Stimulated activated memory B cell treated with anti-CD40 and anti-IgM and Interleukin-4, amounts not matched to agents 10 μg/mL and 1 μg/mL and 100 μg/mL, for 72 hours (primary cell): ENCODE measurements around the gene PRMT7.
"Not testable (repeated sequence)": the region's sequence is repeated elsewhere in the genome, so short reads cannot be mapped to it uniquely, and the experiment has no call there.

Experiments
- ATAC-seq: fragments of 150-1000 bp; cut with Tn5 transposase; 2 replicates; pipeline ENCODE4 v1.10.0; 2021
- H3K27ac Mint-ChIP-seq: one replicate; pipeline ENCODE4 v1.8.0; 2022; ENCODE audit warnings: mild to moderate bottlenecking, mixed read lengths
- H3K27me3 Mint-ChIP-seq: one replicate; pipeline ENCODE4 v1.8.0; 2022; ENCODE audit warnings: mixed read lengths
- H3K36me3 Mint-ChIP-seq: one replicate; pipeline ENCODE4 v1.8.0; 2022; ENCODE audit warnings: mixed read lengths
- H3K4me1 Mint-ChIP-seq: one replicate; pipeline ENCODE4 v1.8.0; 2022; ENCODE audit warnings: mixed read lengths
- H3K4me3 Mint-ChIP-seq: one replicate; pipeline ENCODE4 v1.8.0; 2022; ENCODE audit warnings: mild to moderate bottlenecking, moderate library complexity, mixed read lengths
- H3K9me3 Mint-ChIP-seq: one replicate; pipeline ENCODE4 v1.8.0; 2022; ENCODE audit warnings: mixed read lengths

The PRMT7 gene

DNA sequence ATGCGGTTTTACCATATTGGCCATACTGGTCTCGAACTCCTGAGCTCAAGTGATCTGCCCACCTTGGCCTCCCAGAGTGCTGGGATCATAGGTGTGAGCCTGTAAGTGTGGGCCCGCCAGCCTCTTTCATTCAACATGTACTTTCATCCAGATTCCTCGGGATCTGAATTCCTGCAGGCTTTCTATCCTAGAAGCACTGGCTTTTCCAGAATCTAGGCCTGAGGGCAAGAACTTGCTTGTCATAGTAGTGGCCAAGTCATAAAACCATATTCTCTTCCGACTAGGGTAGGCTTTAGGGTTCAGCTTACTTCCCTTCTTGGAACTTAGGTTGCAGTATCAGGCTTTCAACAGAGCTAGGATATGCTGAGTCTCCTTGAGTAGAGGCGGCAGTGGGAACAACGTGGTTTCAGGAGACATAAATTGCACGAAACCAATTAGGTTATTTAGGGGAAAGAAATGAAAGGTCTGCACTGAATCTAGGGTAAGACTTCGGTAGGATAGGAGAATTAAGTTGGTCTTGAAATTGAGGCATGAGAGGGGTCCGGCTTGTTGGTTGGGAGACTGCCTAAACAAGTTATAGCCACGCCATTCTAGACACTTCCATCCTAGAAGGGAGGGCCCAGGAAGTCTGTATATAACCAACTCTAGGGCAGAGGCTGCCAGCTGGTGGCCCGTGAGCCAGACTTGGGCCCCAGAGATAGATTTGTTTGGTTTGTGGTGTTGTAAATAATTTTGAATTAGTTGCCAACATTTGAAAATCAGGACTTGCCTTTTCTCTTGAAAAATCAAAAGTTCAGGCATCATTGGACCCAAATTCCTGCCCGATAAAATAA is 30.9 kb upstream of the PRMT7 start:
- peaks cover 64% of the 10 kb centered on the region for H3K4me1 Mint-ChIP-seq
- no peak for ATAC-seq
- H3K4me3 Mint-ChIP-seq, result no peak overlapping the region
- H3K36me3 Mint-ChIP-seq, result peaks cover 43% of the 10 kb centered on the region
- peak overlapping the region; percentile 41 for H3K27ac Mint-ChIP-seq
- H3K9me3 Mint-ChIP-seq, result no peaks in the 10 kb centered on the region
- H3K27me3 Mint-ChIP-seq, result no peaks in the 10 kb centered on the region

DNA sequence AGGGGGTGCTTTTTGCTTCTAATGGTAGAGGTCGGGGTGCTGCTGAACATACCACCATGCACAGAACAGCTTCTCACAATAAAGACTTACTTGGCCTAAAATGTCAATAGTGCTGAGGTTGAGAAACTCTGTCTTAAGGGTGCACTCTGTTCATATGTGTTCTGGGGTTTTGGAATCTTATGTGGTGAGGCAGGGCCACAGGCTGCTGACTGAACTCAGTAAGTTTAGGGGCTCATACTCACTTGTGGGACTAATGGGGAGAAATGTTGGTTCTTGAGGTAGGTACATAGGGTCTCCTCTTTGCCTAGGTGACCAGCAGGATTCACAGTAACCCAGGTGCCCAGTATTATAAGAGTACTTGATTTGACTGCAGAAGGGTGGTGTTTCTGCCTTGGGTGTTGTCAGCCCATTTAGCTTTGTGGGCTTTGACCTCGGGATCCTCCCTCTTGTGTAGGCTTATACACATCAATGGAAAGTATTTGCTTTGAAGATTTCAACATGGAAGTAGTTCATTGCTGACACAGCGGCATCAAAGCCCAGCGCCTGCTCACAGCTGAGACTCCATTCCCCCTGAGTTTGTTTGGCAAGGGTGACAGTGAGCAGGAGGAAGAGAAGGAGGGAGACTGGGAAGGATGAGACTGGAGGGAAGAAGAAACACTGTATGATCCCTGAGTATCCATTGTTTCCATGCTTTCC is 29.3 kb upstream of the PRMT7 start:
- Mint-ChIP-seq H3K9me3 (no peaks in the 10 kb centered on the region), H3K36me3 (peaks cover 36% of the 10 kb centered on the region), H3K27me3 (no peaks in the 10 kb centered on the region), H3K4me3 (no peak overlapping the region), H3K4me1 (peaks cover 60% of the 10 kb centered on the region), H3K27ac (peak overlapping the region; percentile 75)
- no peak for ATAC-seq

DNA sequence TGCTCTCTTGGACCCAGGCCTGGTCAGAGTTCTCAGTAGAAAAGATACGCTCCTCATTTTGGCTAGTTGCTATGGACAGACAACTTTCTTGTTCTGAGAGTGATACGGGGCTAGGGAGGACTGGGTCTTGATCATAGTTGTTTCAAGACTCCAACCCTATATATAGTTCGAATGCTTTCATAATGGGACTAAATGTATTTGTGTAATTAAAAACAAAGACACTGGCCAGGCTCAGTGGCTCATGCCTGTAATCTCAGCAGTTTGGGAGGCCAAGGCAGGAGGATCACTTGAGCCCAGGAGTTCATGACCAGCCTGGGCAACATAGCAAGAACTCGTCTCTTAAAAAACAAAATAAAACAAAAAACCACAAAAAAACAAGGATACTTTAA is 28.8 kb upstream of the PRMT7 start:
- no peaks in the 10 kb centered on the region for H3K27me3 Mint-ChIP-seq
- ATAC-seq, result no peak
- no peak overlapping the region for H3K4me3 Mint-ChIP-seq
- no peaks in the 10 kb centered on the region for H3K9me3 Mint-ChIP-seq
- H3K36me3 Mint-ChIP-seq, result peaks cover 39% of the 10 kb centered on the region
- H3K27ac Mint-ChIP-seq, result peak overlapping the region; percentile 75
- H3K4me1 Mint-ChIP-seq, result peaks cover 64% of the 10 kb centered on the region

DNA sequence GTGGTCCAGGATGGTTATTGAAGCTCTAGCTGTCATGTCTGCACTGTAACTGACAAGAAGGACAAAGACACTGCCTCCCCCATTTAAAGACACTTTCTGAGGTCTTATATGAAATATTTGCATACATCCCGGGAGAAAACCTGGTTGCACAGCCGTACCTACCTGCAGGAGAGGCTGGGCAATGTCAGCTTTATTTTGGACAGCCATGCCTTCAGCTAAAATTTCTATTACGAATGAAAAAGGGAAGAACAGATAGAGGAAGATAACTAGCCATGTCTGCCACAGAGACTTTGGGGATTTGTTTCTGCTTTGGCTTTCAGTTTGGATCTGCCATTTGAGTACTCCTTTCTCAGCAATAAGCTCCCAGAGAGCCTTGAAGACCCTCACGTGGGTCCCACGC is 27.5 kb upstream of the PRMT7 start:
- Mint-ChIP-seq H3K27me3 (no peaks in the 10 kb centered on the region), H3K9me3 (no peaks in the 10 kb centered on the region), H3K36me3 (peaks cover 49% of the 10 kb centered on the region), H3K27ac (peak overlapping the region; percentile 75), H3K4me1 (peaks cover 75% of the 10 kb centered on the region), H3K4me3 (peak overlapping the region; percentile 62)
- no peak for ATAC-seq

DNA sequence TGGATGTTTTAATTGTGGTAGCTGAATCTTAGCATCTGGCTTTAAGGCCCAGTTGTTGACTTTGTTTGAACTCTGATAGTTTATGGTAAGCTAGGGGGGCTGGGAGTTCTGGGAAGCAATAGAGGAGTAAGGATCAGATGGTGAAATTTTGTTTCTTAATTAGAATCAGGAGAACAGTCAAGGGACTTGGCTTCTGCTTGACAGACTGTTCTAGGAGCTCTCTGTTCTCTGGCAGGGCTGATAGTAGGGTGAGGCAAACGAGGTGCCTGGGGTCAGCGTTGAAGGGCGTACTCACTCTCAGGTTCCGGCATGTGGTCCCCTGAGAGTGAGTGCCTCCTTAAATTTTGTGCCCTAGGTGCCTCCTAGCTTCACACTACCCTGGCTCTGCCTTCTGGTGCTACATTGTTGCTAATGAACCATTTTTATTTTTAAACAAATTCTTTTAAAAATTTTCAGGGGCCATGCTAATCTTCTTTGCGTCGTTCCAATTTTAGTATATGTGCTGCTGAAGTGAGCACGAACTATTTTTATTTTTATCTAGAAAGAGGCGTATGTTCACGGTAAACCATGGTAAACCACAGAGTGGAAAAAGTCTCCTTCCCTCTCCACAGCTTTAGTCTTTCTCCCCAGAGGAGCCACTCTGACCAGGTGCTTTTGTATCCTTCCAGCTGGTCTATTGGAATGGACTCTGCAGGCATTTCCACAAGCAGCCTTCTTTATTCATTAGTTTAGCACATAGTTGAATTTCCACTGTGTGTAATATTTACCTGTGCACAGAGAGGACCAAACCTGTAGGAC is 26.8 kb upstream of the PRMT7 start:
- Mint-ChIP-seq H3K9me3 (no peaks in the 10 kb centered on the region), H3K27me3 (no peaks in the 10 kb centered on the region), H3K4me1 (peaks cover 76% of the 10 kb centered on the region), H3K4me3 (peak overlapping the region; percentile 62), H3K36me3 (peaks cover 49% of the 10 kb centered on the region), H3K27ac (peak overlapping the region; percentile 75)
- ATAC-seq, result peak; percentile 80

DNA sequence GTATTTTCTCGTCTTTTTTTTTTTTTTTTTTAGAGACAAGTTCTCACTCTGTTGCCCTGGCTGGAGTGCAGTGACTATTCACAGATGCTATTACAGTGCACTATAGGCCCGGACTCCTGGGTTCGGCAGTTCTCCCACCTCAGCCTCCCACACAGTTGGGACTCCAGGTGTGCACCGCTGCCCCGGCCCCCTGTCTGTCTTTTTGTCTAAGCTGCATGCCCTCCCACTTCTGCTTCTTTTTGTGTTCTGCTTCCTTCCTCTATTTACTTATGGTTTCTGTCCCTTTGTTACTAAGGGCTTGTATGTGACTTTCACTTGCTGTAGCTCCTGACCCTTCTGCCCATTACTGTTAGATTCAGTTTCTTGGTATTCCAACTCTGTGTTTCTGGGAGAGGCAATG is 26.0 kb upstream of the PRMT7 start:
- Mint-ChIP-seq H3K9me3 (no peaks in the 10 kb centered on the region), H3K36me3 (peaks cover 52% of the 10 kb centered on the region)
- peak; percentile 85 for ATAC-seq

DNA sequence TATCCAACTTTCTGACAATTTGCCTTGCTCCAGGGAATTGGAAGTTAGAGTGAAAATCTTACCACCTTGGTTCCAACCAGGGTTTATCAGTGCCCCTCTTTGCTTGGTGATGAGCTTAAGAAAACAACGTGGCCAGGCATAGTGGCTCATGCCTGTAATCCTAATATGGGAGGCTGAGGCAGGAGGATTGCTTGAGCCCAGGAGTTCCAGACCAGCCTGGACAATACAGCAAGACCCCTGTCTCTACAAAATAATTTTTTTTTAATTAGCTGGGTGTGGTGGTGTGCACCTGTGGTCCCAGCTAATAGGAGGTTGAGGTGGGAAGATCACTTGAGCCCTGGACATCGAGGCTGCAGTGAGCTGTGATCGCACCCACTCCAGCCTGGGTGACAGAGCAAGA is 25.1 kb upstream of the PRMT7 start:
- no peaks in the 10 kb centered on the region for H3K27me3 Mint-ChIP-seq
- ATAC-seq, result no peak
- H3K9me3 Mint-ChIP-seq, result no peaks in the 10 kb centered on the region
- H3K4me1 Mint-ChIP-seq, result peaks cover 87% of the 10 kb centered on the region
- peaks cover 56% of the 10 kb centered on the region for H3K36me3 Mint-ChIP-seq
- H3K27ac Mint-ChIP-seq, result peak overlapping the region; percentile 75
- peak overlapping the region; percentile 57 for H3K4me3 Mint-ChIP-seq

More for the DNA sequence above, 26.0 kb upstream of the PRMT7 start:
- peaks cover 82% of the 10 kb centered on the region for H3K4me1 Mint-ChIP-seq
- H3K27me3 Mint-ChIP-seq, result no peaks in the 10 kb centered on the region
- peak overlapping the region; percentile 57 for H3K4me3 Mint-ChIP-seq
- peak overlapping the region; percentile 75 for H3K27ac Mint-ChIP-seq

DNA sequence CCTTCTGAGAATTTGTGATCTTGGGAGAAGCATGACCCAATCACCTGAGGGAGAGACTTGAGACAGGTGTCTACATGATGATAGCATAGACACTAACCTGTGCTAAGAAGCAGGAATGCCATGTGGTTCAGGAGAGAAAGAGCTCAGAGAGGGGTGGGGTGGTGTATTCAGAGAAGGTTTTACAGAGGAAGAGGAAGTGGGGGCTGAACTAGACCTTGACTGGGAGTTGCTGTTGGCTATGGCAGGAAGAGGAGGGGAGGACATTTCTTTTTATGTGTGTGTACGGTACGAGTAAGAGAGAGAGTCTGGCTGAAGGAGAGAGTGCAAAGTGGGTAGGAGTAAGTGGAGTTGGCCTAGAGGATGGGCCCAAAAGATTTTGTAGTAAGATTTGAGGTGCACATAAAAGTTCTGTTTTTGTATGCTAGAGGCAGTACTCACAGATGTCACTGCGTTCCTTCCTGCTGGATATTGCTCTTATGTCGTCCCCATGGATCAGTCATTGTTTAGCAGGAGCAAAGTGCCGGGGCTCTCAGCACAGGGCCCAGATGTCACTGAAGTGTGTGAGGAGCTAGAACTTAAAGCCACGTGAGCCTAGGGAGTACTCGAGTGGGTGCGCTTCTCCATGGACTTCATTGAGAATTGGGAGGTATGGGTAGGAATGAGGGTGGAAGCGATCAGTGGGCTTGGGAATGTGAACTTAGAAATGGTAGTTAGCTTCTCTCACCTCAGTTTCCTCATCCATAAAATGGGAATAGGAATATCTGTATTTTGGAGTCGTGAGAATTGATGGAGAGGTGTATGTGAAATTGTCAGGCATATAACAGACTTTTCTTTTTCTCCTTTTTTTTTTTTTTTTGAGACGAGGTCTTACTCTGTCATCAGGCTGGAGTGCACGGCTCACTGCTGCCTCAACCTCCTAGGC is 24.4 kb upstream of the PRMT7 start:
- Mint-ChIP-seq H3K27me3 (no peaks in the 10 kb centered on the region), H3K4me1 (peaks cover 87% of the 10 kb centered on the region), H3K27ac (peak overlapping the region; percentile 75), H3K9me3 (no peaks in the 10 kb centered on the region), H3K4me3 (peak overlapping the region; percentile 57), H3K36me3 (peaks cover 57% of the 10 kb centered on the region)
- peak; percentile 34 for ATAC-seq

DNA sequence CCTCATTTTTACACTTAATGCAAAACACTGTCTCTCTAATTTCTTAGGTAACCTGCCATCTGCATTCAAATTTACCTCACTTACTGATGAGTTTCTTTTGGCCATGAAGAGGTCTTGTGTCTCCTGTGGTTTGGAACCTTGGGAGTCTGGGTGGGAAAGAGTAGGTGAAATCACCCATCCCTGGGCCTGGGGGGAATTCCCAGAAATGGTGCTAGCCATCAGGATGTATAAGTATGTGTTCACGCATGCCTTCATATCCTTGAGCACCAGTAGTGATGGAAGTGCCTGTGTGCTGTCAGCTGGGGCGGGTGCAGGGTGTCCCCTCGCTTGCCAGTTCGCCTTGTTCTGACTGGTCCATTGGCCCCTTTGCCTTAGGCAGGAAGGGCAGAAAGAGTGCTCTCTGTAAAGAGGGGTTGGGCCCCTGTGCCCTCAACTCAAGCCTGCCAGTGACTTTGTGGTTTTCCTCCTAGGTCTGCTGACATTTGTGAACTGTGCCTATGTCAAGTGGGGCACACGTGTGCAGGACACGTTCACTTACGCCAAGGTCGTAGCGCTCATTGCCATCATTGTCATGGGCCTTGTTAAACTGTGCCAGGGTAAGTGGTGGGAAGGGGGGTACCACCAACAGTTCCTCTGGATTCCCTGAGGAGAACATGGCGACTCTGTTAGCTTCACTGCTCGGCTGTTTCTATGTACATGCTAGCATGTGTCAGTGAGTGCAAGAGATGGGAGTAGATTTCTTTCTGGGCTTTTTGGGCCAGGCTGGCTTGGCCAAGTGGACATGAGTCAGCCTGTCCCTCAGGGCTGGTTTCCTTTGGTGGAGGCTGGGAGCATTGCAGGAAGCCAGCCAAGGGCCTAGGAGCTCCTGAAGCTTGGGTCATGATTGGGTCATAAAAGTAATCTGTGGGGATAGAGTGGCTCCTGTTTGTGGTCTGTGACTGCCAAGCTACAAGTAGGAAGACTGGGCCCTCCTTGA is 23.3 kb upstream of the PRMT7 start:
- H3K27ac Mint-ChIP-seq, result peak overlapping the region; percentile 75
- H3K27me3 Mint-ChIP-seq, result no peaks in the 10 kb centered on the region
- H3K36me3 Mint-ChIP-seq, result peaks cover 57% of the 10 kb centered on the region
- peaks cover 80% of the 10 kb centered on the region for H3K4me1 Mint-ChIP-seq
- H3K9me3 Mint-ChIP-seq, result no peaks in the 10 kb centered on the region
- no peak for ATAC-seq
- peak overlapping the region; percentile 18 for H3K4me3 Mint-ChIP-seq

DNA sequence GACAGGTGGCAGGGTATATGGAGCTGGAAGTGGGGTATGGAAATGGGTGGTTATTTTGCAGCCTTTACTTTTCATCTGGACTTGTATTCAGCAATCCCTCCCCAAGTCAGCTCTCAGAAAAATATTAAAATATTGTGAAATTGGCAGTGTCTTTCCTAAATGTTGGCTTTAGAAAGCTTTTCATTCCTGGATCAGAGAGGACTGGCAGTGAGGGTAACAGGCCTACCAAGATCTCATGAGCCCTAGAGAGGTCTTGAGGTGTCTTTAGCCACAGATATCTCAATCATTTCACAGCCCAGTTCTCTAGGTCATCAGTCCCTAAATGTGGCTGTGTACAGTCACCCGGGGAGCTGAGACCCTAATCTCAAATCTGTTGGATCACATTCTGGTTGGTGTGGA is 22.6 kb upstream of the PRMT7 start:
- H3K36me3 Mint-ChIP-seq, result peaks cover 57% of the 10 kb centered on the region
- no peak for ATAC-seq
- no peak overlapping the region for H3K4me3 Mint-ChIP-seq
- no peaks in the 10 kb centered on the region for H3K27me3 Mint-ChIP-seq
- H3K9me3 Mint-ChIP-seq, result no peaks in the 10 kb centered on the region
- peaks cover 74% of the 10 kb centered on the region for H3K4me1 Mint-ChIP-seq
- peak overlapping the region; percentile 75 for H3K27ac Mint-ChIP-seq

DNA sequence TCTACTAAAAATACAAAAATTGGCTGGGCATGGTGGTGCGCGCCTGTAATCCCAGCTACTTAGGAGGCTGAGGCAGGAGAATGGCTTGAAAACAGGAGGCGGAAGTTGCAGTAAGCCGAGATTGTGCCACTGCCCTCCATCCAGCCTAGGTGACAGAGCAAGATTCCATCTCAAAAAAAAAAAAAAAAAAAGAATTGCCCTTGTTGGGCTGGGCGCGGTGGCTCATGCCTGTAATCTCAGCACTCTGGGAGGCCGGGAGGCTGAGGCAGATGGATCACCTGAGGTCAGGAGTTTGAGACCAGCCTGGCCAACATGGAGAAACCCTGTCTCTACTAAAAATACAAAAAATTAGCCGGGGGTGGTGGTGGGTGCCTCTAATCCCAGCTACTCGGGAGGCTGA is 22.0 kb upstream of the PRMT7 start:
- peaks cover 62% of the 10 kb centered on the region for H3K36me3 Mint-ChIP-seq
- not testable (repeated sequence) for H3K4me3 Mint-ChIP-seq, ATAC-seq, H3K27me3 Mint-ChIP-seq, H3K9me3 Mint-ChIP-seq
- peaks cover 68% of the 10 kb centered on the region for H3K4me1 Mint-ChIP-seq
- H3K27ac Mint-ChIP-seq, result peak overlapping the region; percentile 79

DNA sequence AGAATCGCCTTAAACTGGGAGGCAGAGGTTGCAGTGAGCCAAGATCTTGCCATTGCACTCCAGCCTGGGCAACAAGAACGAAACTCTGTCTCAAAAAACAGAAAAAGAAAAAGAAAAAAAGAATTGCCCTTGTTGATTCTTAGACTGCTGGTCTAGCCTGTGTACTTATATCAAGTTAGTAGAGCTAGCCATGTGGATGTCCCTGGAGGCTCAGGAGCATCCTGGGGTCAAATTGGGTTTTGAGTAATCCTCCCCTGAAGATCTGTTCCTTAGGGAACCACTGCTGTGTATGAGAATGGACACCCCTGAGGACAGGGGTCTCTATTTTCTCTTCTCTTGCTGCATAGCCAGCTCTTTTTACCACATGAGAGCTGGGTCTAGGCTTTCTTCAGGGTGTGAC is 21.6 kb upstream of the PRMT7 start:
- Mint-ChIP-seq H3K4me1 (peaks cover 64% of the 10 kb centered on the region), H3K27ac (peak overlapping the region; percentile 79), H3K9me3 (no peaks in the 10 kb centered on the region), H3K27me3 (no peaks in the 10 kb centered on the region), H3K36me3 (peaks cover 67% of the 10 kb centered on the region), H3K4me3 (no peak overlapping the region)
- no peak for ATAC-seq

DNA sequence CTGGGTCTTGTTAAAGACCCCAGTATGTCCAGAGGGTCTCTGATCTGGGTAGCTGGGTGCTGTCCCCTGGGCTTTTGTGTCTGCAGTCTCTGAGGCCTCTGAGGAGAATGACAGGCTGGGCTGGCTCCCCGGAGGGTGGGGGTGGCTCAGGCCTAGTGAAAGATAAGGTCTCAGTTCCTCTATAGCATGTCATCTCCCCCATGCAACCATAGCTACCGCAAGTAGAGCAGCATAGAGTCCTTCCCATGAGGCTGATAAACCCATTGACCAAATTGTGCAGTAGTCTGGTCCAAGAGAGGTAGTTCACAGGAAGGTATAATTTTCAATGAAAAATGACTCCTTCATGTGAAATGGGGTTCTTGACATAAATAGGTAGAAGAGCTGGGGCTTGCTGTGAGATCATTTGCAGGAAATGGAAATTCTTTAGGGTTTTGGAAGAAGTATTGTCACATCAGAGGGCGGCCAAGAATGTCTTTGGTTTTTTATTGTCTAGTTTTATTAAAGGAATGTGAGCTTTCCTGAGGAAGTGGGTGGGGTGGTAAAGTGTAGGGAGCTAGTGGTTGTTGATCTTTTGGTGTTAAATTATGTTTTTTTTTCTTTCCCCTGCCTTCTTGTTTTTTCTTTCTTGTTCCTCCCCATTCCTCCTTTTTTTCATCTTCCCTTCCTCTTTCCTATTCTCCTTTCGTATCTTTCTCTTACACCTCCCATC is 21.0 kb upstream of the PRMT7 start:
- H3K27ac Mint-ChIP-seq, result peak overlapping the region; percentile 79

More for the DNA sequence above, 21.0 kb upstream of the PRMT7 start:
- ATAC-seq, result peak; percentile 96
- H3K4me3 Mint-ChIP-seq, result peak overlapping the region; percentile 38
- peaks cover 58% of the 10 kb centered on the region for H3K4me1 Mint-ChIP-seq
- H3K27me3 Mint-ChIP-seq, result no peaks in the 10 kb centered on the region
- H3K9me3 Mint-ChIP-seq, result no peaks in the 10 kb centered on the region
- H3K36me3 Mint-ChIP-seq, result peaks cover 71% of the 10 kb centered on the region
